OCI-LY1 (cell line): ENCODE results near the gene SMIM41.

Source experiments
- H2AFZ ChIP-seq: fragments of 200-600 bp; sonication (generic), shearing (Covaris generic); 2 replicates; pipeline ENCODE4 v1.6.0; 2014; ENCODE audit warnings: antibody characterized with exemption, mild to moderate bottlenecking, low read length
- H3F3A ChIP-seq: fragments of 200-600 bp; sonication (generic), shearing (Covaris generic); 2 replicates; pipeline ENCODE4 v1.6.0; 2014; ENCODE audit warnings: mild to moderate bottlenecking, antibody characterized with exemption, low read length, moderate library complexity; ENCODE audit not compliant: insufficient read depth
- H3K27ac ChIP-seq: fragments of 200-600 bp; sonication (generic); 2 replicates; pipeline ENCODE4 v1.5.1; 2014; ENCODE audit warnings: low read length, mixed run types, mild to moderate bottlenecking, low read depth; ENCODE audit not compliant: poor library complexity, severe bottlenecking
- H3K27me3 ChIP-seq: fragments of 200-600 bp; sonication (generic); 2 replicates; pipeline ENCODE4 v1.6.0; 2014; ENCODE audit warnings: antibody characterized with exemption, mild to moderate bottlenecking, low read length, moderate library complexity; ENCODE audit not compliant: insufficient read depth
- H3K36me3 ChIP-seq: fragments of 200-600 bp; sonication (generic); 2 replicates; pipeline ENCODE4 v1.6.1; 2014; ENCODE audit warnings: mild to moderate bottlenecking, antibody characterized with exemption, low read length, moderate library complexity, mixed read lengths; ENCODE audit not compliant: insufficient read depth
- H3K4me1 ChIP-seq: fragments of 200-600 bp; sonication (generic); 2 replicates; pipeline ENCODE4 v1.5.1; 2014; ENCODE audit warnings: mild to moderate bottlenecking, low read length, moderate library complexity; ENCODE audit not compliant: insufficient read depth, severe bottlenecking
- H3K4me2 ChIP-seq: fragments of 200-600 bp; sonication (generic), shearing (Covaris generic); 2 replicates; pipeline ENCODE4 v1.6.1; 2014; ENCODE audit warnings: low read length
- H3K4me3 ChIP-seq: fragments of 200-600 bp; sonication (generic); 2 replicates; pipeline ENCODE4 v1.5.1; 2014; ENCODE audit warnings: low read length, low read depth, mild to moderate bottlenecking, mixed read lengths; ENCODE audit not compliant: poor library complexity, severe bottlenecking
- H3K79me2 ChIP-seq: fragments of 200-600 bp; shearing (Covaris generic); 2 replicates; pipeline ENCODE4 v1.6.1; 2016; ENCODE audit warnings: mixed run types, low read length, mixed read lengths; ENCODE audit not compliant: insufficient read depth
- H3K9ac ChIP-seq: fragments of 200-600 bp; sonication (generic), shearing (Covaris generic); 2 replicates; pipeline ENCODE4 v1.6.1; 2014; ENCODE audit warnings: mild to moderate bottlenecking, low read length, mixed read lengths
- H3K9me2 ChIP-seq: fragments of 200-600 bp; sonication (generic), shearing (Covaris generic); 2 replicates; pipeline ENCODE4 v1.6.1; 2014; ENCODE audit warnings: low read depth, mild to moderate bottlenecking, low read length, mixed read lengths
- H3K9me3 ChIP-seq: fragments of 200-600 bp; shearing (Covaris generic); 2 replicates; pipeline ENCODE4 v1.6.1; 2014; ENCODE audit warnings: low read length, mixed read lengths
- H4K20me1 ChIP-seq: fragments of 200-600 bp; sonication (generic), shearing (Covaris generic); 2 replicates; pipeline ENCODE4 v1.6.0; 2016; ENCODE audit warnings: mild to moderate bottlenecking, low read length; ENCODE audit not compliant: insufficient read depth
- CTCF ChIP-seq: fragments of 200-600 bp; sonication (generic), shearing (Covaris generic); IDR thresholded peaks from 2 replicates; pipeline ENCODE4 v1.5.1; 2017; ENCODE audit warnings: mild to moderate bottlenecking, antibody characterized with exemption, low read length, moderate library complexity, mixed read lengths
- EZH2 ChIP-seq: fragments of 200-600 bp; sonication (generic), shearing (Covaris generic); IDR thresholded peaks from 2 replicates; pipeline ENCODE4 v1.8.0; 2017; ENCODE audit warnings: borderline replicate concordance, mixed run types, mild to moderate bottlenecking, antibody characterized with exemption, low read length, moderate library complexity, mixed read lengths

SMIM41 gene

GRCh38 chr12:52151837-52152783 lies 72.6 kb downstream of the SMIM41 start:
- Histone ChIP-seq H3K9me3 (no peaks in the 10 kb centered on the region), H3K4me1 (no peaks in the 10 kb centered on the region), H2AFZ (no peak overlapping the region), H4K20me1 (no peaks in the 10 kb centered on the region), H3K36me3 (no peaks in the 10 kb centered on the region), H3K27me3 (no peaks in the 10 kb centered on the region), H3K4me3 (peak overlapping the region; percentile 44), H3K9ac (no peak overlapping the region), H3K27ac (no peak overlapping the region), H3K4me2 (peak overlapping the region; percentile 43), H3F3A (no peaks in the 10 kb centered on the region), H3K9me2 (no peaks in the 10 kb centered on the region), H3K79me2 (no peaks in the 10 kb centered on the region)
- peak; percentile 75 for TF ChIP-seq CTCF
- TF ChIP-seq EZH2 = no peak

- no peaks in the 10 kb centered on the region for H3K36me3 ChIP-seq
- H3K4me1 ChIP-seq = no peaks in the 10 kb centered on the region
- H3K9me2 ChIP-seq = no peaks in the 10 kb centered on the region
- H3K27me3 ChIP-seq = no peaks in the 10 kb centered on the region
- TF ChIP-seq CTCF (no peak), EZH2 (no peak)
- no peak overlapping the region for H3K9ac ChIP-seq
- no peak overlapping the region for H3K4me2 ChIP-seq
- H3K4me3 ChIP-seq = no peak overlapping the region
- no peak overlapping the region for H2AFZ ChIP-seq
- no peaks in the 10 kb centered on the region for H3K79me2 ChIP-seq
- no peaks in the 10 kb centered on the region for H3K9me3 ChIP-seq
- H3K27ac ChIP-seq = no peak overlapping the region
- no peaks in the 10 kb centered on the region for H3F3A ChIP-seq
- H4K20me1 ChIP-seq = no peaks in the 10 kb centered on the region
Measured at GRCh38 chr12:52152905-52153317, 73.4 kb downstream of the SMIM41 start.

- Histone ChIP-seq H3K4me1 (no peaks in the 10 kb centered on the region), H3K27ac (no peak overlapping the region), H4K20me1 (no peaks in the 10 kb centered on the region), H3K4me2 (no peak overlapping the region), H2AFZ (no peak overlapping the region), H3K9me3 (no peaks in the 10 kb centered on the region), H3F3A (no peaks in the 10 kb centered on the region), H3K4me3 (no peak overlapping the region), H3K27me3 (no peaks in the 10 kb centered on the region), H3K9me2 (no peaks in the 10 kb centered on the region), H3K9ac (no peak overlapping the region), H3K36me3 (no peaks in the 10 kb centered on the region), H3K79me2 (no peaks in the 10 kb centered on the region)
- TF ChIP-seq CTCF = no peak
- no peak for TF ChIP-seq EZH2
Measured at GRCh38 chr12:52155048-52155868, 75.8 kb downstream of the SMIM41 start.
